IPS DF 4.7 (cell line): Measurements from ENCODE around the gene HES4.
"Not testable (repeated sequence)": the region's sequence is repeated elsewhere in the genome, so short reads cannot be mapped to it uniquely, and the experiment has no call there.

Experiments used
- DNase-seq: peaks from one replicate; pipeline ENCODE4 v3.0.0-alpha.2; 2013; ENCODE audit warnings: low spot score; ENCODE audit errors: extremely low read depth

Gene HES4

GRCh38 chr1:998995-999724 is 737 bp downstream of the HES4 start:
- no peak for DNase-seq

- no peak for DNase-seq
Measured at GRCh38 chr1:998745-998994, 1.2 kb downstream of the HES4 start.

- no peak for DNase-seq
Measured at GRCh38 chr1:997993-998744, 1.7 kb downstream of the HES4 start.

GRCh38 chr1:997713-997992 is 2.2 kb downstream of the HES4 start:
- no peak for DNase-seq

GRCh38 chr1:996851-997712 is 2.8 kb downstream of the HES4 start:
- no peak for DNase-seq

GRCh38 chr1:995665-996633 is 3.9 kb downstream of the HES4 start:
- no peak for DNase-seq

GRCh38 chr1:994546-994945 is 5.4 kb downstream of the HES4 start:
- not testable (repeated sequence) for DNase-seq

- no peak for DNase-seq
Measured at GRCh38 chr1:993379-993995, 6.4 kb downstream of the HES4 start.

- no peak for DNase-seq
Measured at GRCh38 chr1:992362-992761, 7.5 kb downstream of the HES4 start.

- no peak for DNase-seq
Measured at GRCh38 chr1:991895-992294, 8.0 kb downstream of the HES4 start.

GRCh38 chr1:991275-991674 is 8.6 kb downstream of the HES4 start:
- DNase-seq = not testable (repeated sequence)

- not testable (repeated sequence) for DNase-seq
Measured at GRCh38 chr1:988061-988460, 11.8 kb downstream of the HES4 start.

- DNase-seq = no peak
Measured at GRCh38 chr1:985126-985525, 14.8 kb downstream of the HES4 start.

- DNase-seq = no peak
Measured at GRCh38 chr1:984476-984814, 15.5 kb downstream of the HES4 start.

GRCh38 chr1:983798-984475 is 16.0 kb downstream of the HES4 start:
- no peak for DNase-seq

- DNase-seq = no peak
Measured at GRCh38 chr1:982765-983436, 17.0 kb downstream of the HES4 start.

- DNase-seq = no peak
Measured at GRCh38 chr1:981955-982558, 17.8 kb downstream of the HES4 start, which contains the start of gene PERM1. PERM1 (minus strand) TSS chr1:982093; CDS start chr1:981029, 1,064 bp downstream.

- no peak for DNase-seq
Measured at GRCh38 chr1:981491-981954, 18.4 kb downstream of the HES4 start.
